Breast epithelium (tissue), 3 donors: ENCODE results near the gene DLX2.

ENCODE experiments used
- CTCF ChIP-seq, 3 donors: fragments of 450-650 bp; IDR thresholded peaks; one replicate each; pipeline ENCODE4 v1.5.1; 2016 to 2017; ENCODE audit warnings: antibody characterized with exemption in 3 of 3, mild to moderate bottlenecking in 3 of 3, moderate library complexity in 3 of 3
- POLR2A ChIP-seq: fragments of 450-650 bp; IDR thresholded peaks from one replicate; pipeline ENCODE4 v1.6.1; 2016; ENCODE audit warnings: antibody characterized with exemption, mild to moderate bottlenecking, moderate library complexity

- no peak for TF ChIP-seq POLR2A
- TF ChIP-seq CTCF (IDR thresholded peaks at IDR 0.05): peak in 1 of 3 donors; percentile 26
Measured at GRCh38 chr2:172086241-172087206, 16.2 kb downstream of the DLX2 start.
